Activated CD4-positive, alpha-beta T cell treated with anti-CD3 and anti-CD28 coated beads for 36 hours (primary cell): ENCODE results near the gene MAP9. TPM values are rescaled to one million over a fixed set of nuclear protein-coding genes. Genes with fewer than 3 reads are reported as not detected.
"Not testable (repeated sequence)": the region's sequence is repeated elsewhere in the genome, so short reads cannot be mapped to it uniquely, and the experiment has no call there.

Experiments used
- ATAC-seq: fragments of 200-7000 bp; cut with Tn5 transposase; one replicate; pipeline ENCODE4 v1.10.0; 2021; ENCODE audit warnings: mild to moderate bottlenecking, moderate library complexity
- CTCF ChIA-PET: fragments of 350-600 bp; sonication (Branson Sonifier 250); formaldehyde crosslinking; loops from one replicate; lab custom pipeline; 2021; ENCODE audit warnings: antibody characterized with exemption; lab: Charles Lee
- POLR2A ChIA-PET: fragments of 350-600 bp; sonication (Branson Sonifier 250); formaldehyde crosslinking; loops from one replicate; lab custom pipeline; 2021; ENCODE audit warnings: antibody characterized with exemption, inconsistent platforms; lab: Charles Lee
- DNase-seq: peaks from one replicate; pipeline ENCODE4 v3.0.0-alpha.2; 2020
- H3K27ac Mint-ChIP-seq: one replicate; pipeline ENCODE4 v1.8.0; 2021; ENCODE audit warnings: mixed read lengths
- H3K27me3 Mint-ChIP-seq: one replicate; pipeline ENCODE4 v1.8.0; 2021; ENCODE audit warnings: mixed read lengths
- H3K36me3 Mint-ChIP-seq: one replicate; pipeline ENCODE4 v1.8.0; 2021; ENCODE audit warnings: low read depth, mixed read lengths
- H3K4me1 Mint-ChIP-seq: one replicate; pipeline ENCODE4 v1.8.0; 2021; ENCODE audit warnings: mixed read lengths
- H3K4me3 Mint-ChIP-seq: one replicate; pipeline ENCODE4 v1.8.0; 2021; ENCODE audit warnings: mild to moderate bottlenecking, moderate library complexity, mixed read lengths
- H3K9me3 Mint-ChIP-seq: one replicate; pipeline ENCODE4 v1.8.0; 2021; ENCODE audit warnings: low read depth, mixed read lengths
- intact Hi-C, 2 experiments: fragments of 100-400 bp; cut with DNase I in 1 of 2; cut with micrococcal nuclease in 1 of 2; formaldehyde crosslinking; loops; one replicate each; pipeline versions ENCODE4 v1.14.2 to v1.15.1; 2022 to 2024; cut with DNase I, micrococcal nuclease
- total RNA-seq, 2 experiments: library from RNA; stranded (reverse); gene quantifications; one replicate each; pipeline ENCODE4 v1.2.3, GENCODE V29; 2021

Gene MAP9
- total RNA-seq, 2 experiments from 2014 or later = 8.0 to 8.1 TPM

DNA sequence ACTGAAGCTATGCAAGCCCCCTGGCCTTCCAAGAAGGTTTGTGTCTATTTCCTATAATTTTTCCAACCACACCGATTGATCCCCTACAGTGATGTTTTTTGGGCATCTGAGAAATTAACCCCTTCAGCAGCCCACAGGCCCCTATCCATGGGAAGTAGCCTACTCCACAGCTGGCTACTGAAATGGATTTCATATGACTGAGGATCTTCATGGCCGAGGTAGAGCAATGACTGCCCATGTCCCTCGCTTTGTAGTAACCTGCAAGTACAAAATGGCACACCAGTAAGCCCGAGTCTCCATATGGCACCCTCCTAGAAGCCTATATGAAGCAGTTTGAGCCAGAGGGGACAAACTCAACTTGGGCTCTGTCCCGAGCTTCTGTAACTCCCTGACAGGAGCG is 36.8 kb downstream of the MAP9 start:
- ChIA-PET POLR2A (no interaction called here), CTCF (no interaction called here)
- Mint-ChIP-seq H3K27me3 (peaks cover 9% of the 10 kb centered on the region), H3K27ac (no peak overlapping the region), H3K4me3 (no peak overlapping the region), H3K36me3 (peaks cover 2% of the 10 kb centered on the region), H3K9me3 (no peaks in the 10 kb centered on the region), H3K4me1 (no peaks in the 10 kb centered on the region)
- ATAC-seq (no peak), DNase-seq (no peak)
- intact Hi-C loops = no loop called here

DNA sequence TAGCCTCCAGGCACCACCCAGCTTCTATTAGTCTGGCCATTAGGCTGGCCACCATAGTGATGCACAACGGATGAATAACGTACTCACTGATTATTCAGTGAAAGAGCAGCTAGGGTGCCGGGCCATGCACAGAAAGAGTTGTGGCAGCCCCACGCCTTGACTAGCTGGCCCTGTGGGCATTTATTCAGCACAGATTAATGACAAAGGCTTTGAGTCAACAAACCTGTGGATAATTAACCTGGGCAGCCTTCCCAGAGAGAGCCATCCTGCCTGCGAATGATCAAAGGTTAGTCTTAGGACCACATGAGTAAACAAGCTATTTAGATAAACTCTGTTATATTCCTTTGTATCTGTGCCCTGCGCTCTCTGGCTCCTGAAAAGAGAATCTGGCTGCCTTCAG is 37.2 kb downstream of the MAP9 start:
- intact Hi-C loops = no loop called here
- Mint-ChIP-seq H3K4me3 (no peak overlapping the region), H3K4me1 (no peaks in the 10 kb centered on the region), H3K27me3 (peaks cover 9% of the 10 kb centered on the region), H3K9me3 (no peaks in the 10 kb centered on the region), H3K27ac (no peak overlapping the region), H3K36me3 (peaks cover 2% of the 10 kb centered on the region)
- DNase-seq (no peak), ATAC-seq (no peak)
- CTCF ChIA-PET = interaction anchor here (0.6 kb wide), 1 partner anchor 234 kb away, joined by 3 read pairs; no protein-coding TSS in a partner anchor
- POLR2A ChIA-PET = no interaction called here

GRCh38 chr4:155338196-155338595 is 38.6 kb downstream of the MAP9 start:
- H3K27ac Mint-ChIP-seq = no peak overlapping the region
- ChIA-PET CTCF (no interaction called here), POLR2A (no interaction called here)
- intact Hi-C loops = no loop called here
- ATAC-seq (no peak), DNase-seq (no peak)
- peaks cover 9% of the 10 kb centered on the region for H3K27me3 Mint-ChIP-seq
- H3K9me3 Mint-ChIP-seq = no peaks in the 10 kb centered on the region
- no peaks in the 10 kb centered on the region for H3K4me1 Mint-ChIP-seq
- H3K4me3 Mint-ChIP-seq = no peak overlapping the region
- no peaks in the 10 kb centered on the region for H3K36me3 Mint-ChIP-seq

DNA sequence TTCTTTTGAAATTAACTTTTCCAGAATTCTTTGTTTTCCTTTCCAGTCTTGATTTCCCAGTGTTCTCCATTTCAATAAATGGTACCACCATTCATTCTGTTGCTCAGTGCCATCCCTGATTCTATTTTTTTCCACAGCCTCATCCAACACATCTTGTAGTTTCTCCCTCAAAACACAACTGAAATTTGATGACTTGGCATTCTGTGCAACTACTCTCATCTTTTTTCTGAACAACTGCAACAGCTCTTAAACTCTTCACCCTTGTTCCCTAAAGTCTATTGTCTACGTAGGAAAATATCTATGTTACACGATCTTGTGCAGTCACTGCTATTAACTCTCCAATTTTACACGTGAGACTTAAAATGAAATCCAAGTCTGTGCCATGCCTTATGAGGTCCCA is 40.5 kb downstream of the MAP9 start:
- Mint-ChIP-seq H3K27me3 (peaks cover 9% of the 10 kb centered on the region), H3K9me3 (no peaks in the 10 kb centered on the region), H3K4me1 (no peaks in the 10 kb centered on the region), H3K27ac (no peak overlapping the region), H3K36me3 (no peaks in the 10 kb centered on the region), H3K4me3 (no peak overlapping the region)
- DNase-seq (no peak), ATAC-seq (no peak)
- intact Hi-C loops = no loop called here
- ChIA-PET CTCF (no interaction called here), POLR2A (no interaction called here)

GRCh38 chr4:155331478-155331877 is 45.3 kb downstream of the MAP9 start:
- Mint-ChIP-seq H3K27ac (no peak overlapping the region), H3K27me3 (peaks cover 8% of the 10 kb centered on the region), H3K9me3 (no peaks in the 10 kb centered on the region), H3K4me3 (no peak overlapping the region), H3K36me3 (no peaks in the 10 kb centered on the region), H3K4me1 (no peaks in the 10 kb centered on the region)
- intact Hi-C loops = no loop called here
- DNase-seq (no peak), ATAC-seq (no peak)
- POLR2A ChIA-PET = no interaction called here
- CTCF ChIA-PET = no interaction called here

- ChIA-PET CTCF (no interaction called here), POLR2A (no interaction called here)
- no peaks in the 10 kb centered on the region for H3K4me1 Mint-ChIP-seq
- no peak overlapping the region for H3K27ac Mint-ChIP-seq
- DNase-seq (no peak), ATAC-seq (no peak)
- H3K4me3 Mint-ChIP-seq = no peak overlapping the region
- no peaks in the 10 kb centered on the region for H3K9me3 Mint-ChIP-seq
- H3K27me3 Mint-ChIP-seq = peaks cover 15% of the 10 kb centered on the region
- intact Hi-C loops = no loop called here
- no peaks in the 10 kb centered on the region for H3K36me3 Mint-ChIP-seq
Measured at GRCh38 chr4:155322782-155323181, 54.0 kb downstream of the MAP9 start.

- Mint-ChIP-seq H3K4me3 (no peak overlapping the region), H3K27ac (no peak overlapping the region), H3K36me3 (no peaks in the 10 kb centered on the region), H3K9me3 (no peaks in the 10 kb centered on the region), H3K4me1 (no peaks in the 10 kb centered on the region), H3K27me3 (peaks cover 15% of the 10 kb centered on the region)
- ChIA-PET CTCF (no interaction called here), POLR2A (no interaction called here)
- intact Hi-C loops = no loop called here
- DNase-seq = no peak
- no peak for ATAC-seq
Measured at GRCh38 chr4:155321006-155321405, 55.8 kb downstream of the MAP9 start.

DNA sequence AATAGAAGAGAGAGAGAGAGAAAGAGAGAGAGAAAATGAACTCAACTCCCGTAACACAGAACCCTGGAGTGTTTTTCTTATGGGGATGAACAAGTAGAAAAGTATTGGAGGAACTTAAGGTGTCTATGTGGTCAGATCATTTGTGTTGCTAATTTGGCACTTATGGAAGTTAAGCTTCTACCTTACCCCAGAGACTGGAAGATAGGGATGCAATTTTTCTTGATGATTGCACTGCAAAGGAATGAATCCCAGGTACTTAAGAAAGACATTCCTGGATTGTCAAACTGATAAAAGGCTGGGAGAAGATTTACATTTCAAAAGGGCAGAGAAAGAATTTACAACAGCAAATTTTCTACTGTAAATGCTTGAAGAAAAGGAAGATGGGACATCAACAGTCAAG is 57.2 kb downstream of the MAP9 start:
- DNase-seq (no peak), ATAC-seq (no peak)
- intact Hi-C loops = no loop called here
- peaks cover 17% of the 10 kb centered on the region for H3K27me3 Mint-ChIP-seq
- no peaks in the 10 kb centered on the region for H3K36me3 Mint-ChIP-seq
- no peaks in the 10 kb centered on the region for H3K9me3 Mint-ChIP-seq
- ChIA-PET CTCF (interaction anchor here (1.0 kb wide), 1 partner anchor 23 kb away, joined by 4 read pairs; no protein-coding TSS in a partner anchor), POLR2A (no interaction called here)
- H3K27ac Mint-ChIP-seq = no peak overlapping the region
- no peaks in the 10 kb centered on the region for H3K4me1 Mint-ChIP-seq
- no peak overlapping the region for H3K4me3 Mint-ChIP-seq

- H3K36me3 Mint-ChIP-seq, H3K4me3 Mint-ChIP-seq, DNase-seq, CTCF ChIA-PET, ATAC-seq, H3K27ac Mint-ChIP-seq, H3K9me3 Mint-ChIP-seq, POLR2A ChIA-PET, intact Hi-C loops, H3K4me1 Mint-ChIP-seq: not testable (repeated sequence)
- H3K27me3 Mint-ChIP-seq = peaks cover 18% of the 10 kb centered on the region
Measured at GRCh38 chr4:155312027-155312426, 64.7 kb downstream of the MAP9 start.

- no peak for DNase-seq
- no peak overlapping the region for H3K27ac Mint-ChIP-seq
- H3K36me3 Mint-ChIP-seq = no peaks in the 10 kb centered on the region
- H3K4me1 Mint-ChIP-seq = no peaks in the 10 kb centered on the region
- peaks cover 14% of the 10 kb centered on the region for H3K27me3 Mint-ChIP-seq
- H3K4me3 Mint-ChIP-seq = no peak overlapping the region
- POLR2A ChIA-PET = no interaction called here
- ATAC-seq = no peak
- intact Hi-C loops = no loop called here
- no peaks in the 10 kb centered on the region for H3K9me3 Mint-ChIP-seq
- CTCF ChIA-PET = no interaction called here
Measured at GRCh38 chr4:155307731-155308277, 69.0 kb downstream of the MAP9 start.

DNA sequence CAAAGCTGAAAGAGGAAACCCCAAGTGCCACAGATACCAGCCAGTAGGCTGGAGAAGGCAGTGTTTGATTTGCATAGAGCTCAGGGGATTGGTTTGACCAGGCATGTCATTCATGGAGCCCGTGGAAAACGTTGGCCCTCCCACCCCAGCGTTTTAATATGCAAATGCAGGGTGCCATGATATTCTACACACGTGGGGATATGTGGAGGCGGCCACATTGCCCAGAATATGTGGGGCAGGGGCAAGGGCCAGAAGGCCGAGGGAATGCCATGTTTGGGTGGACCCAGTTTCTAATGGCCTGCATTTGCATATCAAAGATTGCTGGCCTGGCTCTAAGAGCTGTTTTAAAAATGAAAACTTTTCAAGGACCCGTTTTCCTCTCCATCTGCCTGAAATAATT is 71.1 kb downstream of the MAP9 start:
- CTCF ChIA-PET = no interaction called here
- Mint-ChIP-seq H3K36me3 (no peaks in the 10 kb centered on the region), H3K27ac (no peak overlapping the region), H3K4me1 (no peaks in the 10 kb centered on the region), H3K4me3 (no peak overlapping the region), H3K9me3 (no peaks in the 10 kb centered on the region), H3K27me3 (peaks cover 11% of the 10 kb centered on the region)
- ATAC-seq (no peak), DNase-seq (no peak)
- intact Hi-C loops = no loop called here
- POLR2A ChIA-PET = no interaction called here

- H3K36me3 Mint-ChIP-seq = no peaks in the 10 kb centered on the region
- intact Hi-C loops = no loop called here
- POLR2A ChIA-PET = no interaction called here
- H3K27me3 Mint-ChIP-seq = peaks cover 10% of the 10 kb centered on the region
- DNase-seq (no peak), ATAC-seq (no peak)
- H3K27ac Mint-ChIP-seq = no peak overlapping the region
- H3K4me1 Mint-ChIP-seq = no peaks in the 10 kb centered on the region
- H3K4me3 Mint-ChIP-seq = no peak overlapping the region
- peaks cover 1% of the 10 kb centered on the region for H3K9me3 Mint-ChIP-seq
- CTCF ChIA-PET = no interaction called here
Measured at GRCh38 chr4:155304375-155304774, 72.4 kb downstream of the MAP9 start.

DNA sequence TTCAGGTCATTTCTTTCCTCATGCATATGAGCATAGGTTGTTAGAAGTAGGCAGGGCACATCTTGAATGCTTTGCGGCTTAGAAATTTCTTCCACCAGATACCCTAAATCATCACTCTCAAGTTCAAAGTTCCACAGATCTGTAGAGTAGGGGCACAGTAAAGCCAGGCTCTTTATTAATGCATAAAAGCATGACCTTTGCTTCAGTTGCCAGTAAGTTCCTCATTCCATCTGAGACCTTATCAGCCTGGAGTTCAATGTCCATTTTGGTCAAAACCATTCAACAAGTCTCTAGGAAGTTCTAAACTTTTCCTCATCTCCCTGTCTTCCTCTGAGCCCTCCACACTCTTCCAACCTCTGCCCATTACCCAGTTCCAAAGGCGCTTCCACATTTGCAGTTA is 77.7 kb downstream of the MAP9 start:
- peaks cover 6% of the 10 kb centered on the region for H3K27me3 Mint-ChIP-seq
- no peak overlapping the region for H3K27ac Mint-ChIP-seq
- H3K4me1 Mint-ChIP-seq = no peaks in the 10 kb centered on the region
- ATAC-seq (no peak), DNase-seq (no peak)
- H3K9me3 Mint-ChIP-seq = peaks cover 7% of the 10 kb centered on the region
- POLR2A ChIA-PET = no interaction called here
- intact Hi-C loops = no loop called here
- CTCF ChIA-PET = no interaction called here
- no peak overlapping the region for H3K4me3 Mint-ChIP-seq
- H3K36me3 Mint-ChIP-seq = no peaks in the 10 kb centered on the region
